Parathyroid adenoma (tissue), 2 donors: ENCODE results near the gene DNMT3A.

Source experiments
- H2AFZ ChIP-seq: fragments of 300-600 bp; sonication (generic); one replicate; pipeline ENCODE4 v1.7.0; 2017; ENCODE audit warnings: antibody characterized with exemption, mild to moderate bottlenecking
- H3K27ac ChIP-seq: fragments of 300-600 bp; sonication (generic); one replicate; pipeline ENCODE4 v1.7.0; 2017
- H3K27me3 ChIP-seq: fragments of 300-600 bp; sonication (generic); one replicate; pipeline ENCODE4 v1.7.0; 2017; ENCODE audit warnings: low read length; ENCODE audit not compliant: control insufficient read depth, insufficient read depth
- H3K36me3 ChIP-seq: fragments of 300-600 bp; sonication (generic); one replicate; pipeline ENCODE4 v1.7.0; 2017; ENCODE audit warnings: low read length; ENCODE audit not compliant: control insufficient read depth, insufficient read depth
- H3K4me1 ChIP-seq: fragments of 300-600 bp; sonication (generic); one replicate; pipeline ENCODE4 v1.7.0; 2017; ENCODE audit warnings: control low read depth
- H3K4me2 ChIP-seq: fragments of 300-600 bp; sonication (generic); one replicate; pipeline ENCODE4 v1.7.0; 2017; ENCODE audit warnings: low read length
- H3K4me3 ChIP-seq: fragments of 300-600 bp; sonication (generic); one replicate; pipeline ENCODE4 v1.7.0; 2017; ENCODE audit warnings: low read depth, low read length
- H3K79me2 ChIP-seq: fragments of 300-600 bp; sonication (generic); one replicate; pipeline ENCODE4 v1.7.0; 2017; ENCODE audit warnings: control low read depth
- H3K9ac ChIP-seq: fragments of 300-600 bp; sonication (generic); one replicate; pipeline ENCODE4 v1.7.0; 2017; ENCODE audit warnings: mild to moderate bottlenecking
- H3K9me3 ChIP-seq: fragments of 300-600 bp; sonication (generic); one replicate; pipeline ENCODE4 v1.7.0; 2017; ENCODE audit warnings: low read length; ENCODE audit not compliant: control insufficient read depth
- TF ChIP-seq, protein P1 (sequence below): fragments of 300-600 bp; sonication (generic); IDR thresholded peaks from one replicate; pipeline ENCODE4 v1.7.0; 2017; ENCODE audit warnings: antibody characterized with exemption, mild to moderate bottlenecking
- donor health status: primary hyperparathyroidism.

Gene DNMT3A

DNA sequence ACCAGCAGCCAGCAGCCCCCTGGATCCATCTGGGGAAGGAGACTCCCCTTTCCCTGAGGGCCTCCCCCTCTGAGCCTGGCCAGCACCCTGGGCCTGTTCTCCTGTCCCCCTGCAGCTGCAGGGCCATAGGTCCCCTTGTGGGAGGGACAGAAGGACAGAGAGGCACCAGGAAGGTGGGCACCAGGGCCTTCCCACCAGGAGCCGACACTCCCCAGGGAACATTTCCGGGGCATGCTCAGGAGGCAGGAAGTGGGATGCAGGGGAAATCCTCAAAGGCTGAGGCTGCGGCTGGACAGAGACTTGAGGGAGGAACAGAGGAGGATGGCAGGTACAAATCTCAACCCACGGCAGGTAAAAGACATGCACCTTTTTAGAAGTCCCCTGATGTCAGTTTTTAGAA is 14.4 kb upstream of the DNMT3A start:
- H2AFZ ChIP-seq = no peak overlapping the region
- TF ChIP-seq, protein P1, sequence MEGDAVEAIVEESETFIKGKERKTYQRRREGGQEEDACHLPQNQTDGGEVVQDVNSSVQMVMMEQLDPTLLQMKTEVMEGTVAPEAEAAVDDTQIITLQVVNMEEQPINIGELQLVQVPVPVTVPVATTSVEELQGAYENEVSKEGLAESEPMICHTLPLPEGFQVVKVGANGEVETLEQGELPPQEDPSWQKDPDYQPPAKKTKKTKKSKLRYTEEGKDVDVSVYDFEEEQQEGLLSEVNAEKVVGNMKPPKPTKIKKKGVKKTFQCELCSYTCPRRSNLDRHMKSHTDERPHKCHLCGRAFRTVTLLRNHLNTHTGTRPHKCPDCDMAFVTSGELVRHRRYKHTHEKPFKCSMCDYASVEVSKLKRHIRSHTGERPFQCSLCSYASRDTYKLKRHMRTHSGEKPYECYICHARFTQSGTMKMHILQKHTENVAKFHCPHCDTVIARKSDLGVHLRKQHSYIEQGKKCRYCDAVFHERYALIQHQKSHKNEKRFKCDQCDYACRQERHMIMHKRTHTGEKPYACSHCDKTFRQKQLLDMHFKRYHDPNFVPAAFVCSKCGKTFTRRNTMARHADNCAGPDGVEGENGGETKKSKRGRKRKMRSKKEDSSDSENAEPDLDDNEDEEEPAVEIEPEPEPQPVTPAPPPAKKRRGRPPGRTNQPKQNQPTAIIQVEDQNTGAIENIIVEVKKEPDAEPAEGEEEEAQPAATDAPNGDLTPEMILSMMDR = no peak

DNA sequence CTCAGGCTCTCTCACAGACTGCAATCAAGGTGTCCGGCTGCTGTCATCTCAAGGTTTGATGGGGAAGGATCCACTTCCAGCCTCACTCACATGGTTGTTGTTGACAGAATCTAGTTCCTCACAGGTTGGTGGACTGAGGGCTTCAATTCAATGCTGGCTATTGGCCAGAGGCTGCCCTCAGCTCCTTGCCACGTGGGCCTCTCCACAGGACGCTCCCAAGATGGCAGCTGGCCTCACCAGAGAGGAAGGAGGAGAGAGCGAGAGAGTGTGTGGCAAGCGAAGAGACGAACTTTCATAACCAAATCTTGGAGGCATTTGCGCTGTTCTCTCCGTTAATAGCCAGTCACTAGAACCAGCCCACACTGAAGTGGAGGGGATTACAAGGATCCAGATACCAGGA is 13.5 kb upstream of the DNMT3A start:
- no peaks in the 10 kb centered on the region for H3K9me3 ChIP-seq
- H3K79me2 ChIP-seq = no peaks in the 10 kb centered on the region
- no peak overlapping the region for H3K27ac ChIP-seq
- no peaks in the 10 kb centered on the region for H3K27me3 ChIP-seq
- H3K4me3 ChIP-seq = no peak overlapping the region
- H3K9ac ChIP-seq = no peak overlapping the region
- H3K36me3 ChIP-seq = no peaks in the 10 kb centered on the region
- H2AFZ ChIP-seq = no peak overlapping the region
- TF ChIP-seq, protein P1 = no peak
- no peak overlapping the region for H3K4me2 ChIP-seq
- H3K4me1 ChIP-seq = no peaks in the 10 kb centered on the region

More for the DNA sequence above, 14.4 kb upstream of the DNMT3A start:
- Histone ChIP-seq H3K4me2 (no peak overlapping the region), H3K9ac (no peak overlapping the region), H3K9me3 (no peaks in the 10 kb centered on the region), H3K79me2 (no peaks in the 10 kb centered on the region), H3K4me3 (no peak overlapping the region), H3K36me3 (no peaks in the 10 kb centered on the region), H3K27ac (no peak overlapping the region), H3K27me3 (no peaks in the 10 kb centered on the region), H3K4me1 (no peaks in the 10 kb centered on the region)

DNA sequence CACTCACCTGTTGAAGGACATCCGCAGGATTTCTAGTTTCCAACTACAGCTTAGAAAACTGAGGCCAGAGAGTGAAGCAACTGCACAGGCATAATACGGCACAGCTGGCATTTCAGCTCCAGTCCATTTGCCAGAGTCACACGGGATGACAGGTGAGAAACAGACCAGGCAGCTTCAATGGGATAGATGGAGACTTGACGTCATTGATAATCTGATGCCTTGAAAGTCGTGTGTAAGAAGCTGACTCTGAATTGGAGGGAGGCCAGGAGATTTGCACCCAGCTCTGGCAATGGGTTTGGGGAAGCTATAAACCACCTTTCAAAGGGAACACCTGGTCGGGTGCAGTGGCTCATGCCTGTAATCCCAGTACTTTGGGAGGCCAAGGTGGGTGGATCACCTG is 12.4 kb upstream of the DNMT3A start:
- TF ChIP-seq, protein P1 = no peak
- no peaks in the 10 kb centered on the region for H3K9me3 ChIP-seq
- H3K79me2 ChIP-seq = no peaks in the 10 kb centered on the region
- no peak overlapping the region for H3K27ac ChIP-seq
- H2AFZ ChIP-seq = no peak overlapping the region
- H3K4me2 ChIP-seq = no peak overlapping the region
- no peaks in the 10 kb centered on the region for H3K4me1 ChIP-seq
- H3K27me3 ChIP-seq = no peaks in the 10 kb centered on the region
- no peaks in the 10 kb centered on the region for H3K36me3 ChIP-seq
- no peak overlapping the region for H3K4me3 ChIP-seq
- no peak overlapping the region for H3K9ac ChIP-seq

DNA sequence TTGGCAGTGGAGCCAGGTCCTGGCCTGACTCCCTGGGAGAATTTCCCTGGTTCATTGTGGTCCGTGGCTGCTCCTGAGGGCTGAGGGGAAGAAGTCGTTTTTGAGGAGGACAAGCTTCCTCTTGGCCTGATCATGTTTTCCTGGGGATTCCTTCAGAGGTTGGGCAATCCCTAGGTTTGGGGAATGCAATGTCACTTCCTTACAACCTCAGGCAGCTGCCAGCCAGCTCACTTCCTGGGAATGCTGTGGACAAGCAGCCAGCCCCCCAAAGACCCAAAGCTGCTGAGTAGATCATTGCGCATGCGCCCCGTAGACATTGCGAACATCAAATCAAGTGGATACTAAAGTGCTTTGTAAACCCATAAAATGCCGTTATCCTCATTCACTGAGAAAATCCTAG is 7.7 kb upstream of the DNMT3A start:
- no peaks in the 10 kb centered on the region for H3K79me2 ChIP-seq
- no peaks in the 10 kb centered on the region for H3K36me3 ChIP-seq
- H2AFZ ChIP-seq = no peak overlapping the region
- no peaks in the 10 kb centered on the region for H3K27me3 ChIP-seq
- no peak overlapping the region for H3K27ac ChIP-seq
- no peak overlapping the region for H3K9ac ChIP-seq
- no peaks in the 10 kb centered on the region for H3K9me3 ChIP-seq
- H3K4me2 ChIP-seq = no peak overlapping the region
- TF ChIP-seq, protein P1 = no peak
- no peaks in the 10 kb centered on the region for H3K4me1 ChIP-seq
- H3K4me3 ChIP-seq = no peak overlapping the region

DNA sequence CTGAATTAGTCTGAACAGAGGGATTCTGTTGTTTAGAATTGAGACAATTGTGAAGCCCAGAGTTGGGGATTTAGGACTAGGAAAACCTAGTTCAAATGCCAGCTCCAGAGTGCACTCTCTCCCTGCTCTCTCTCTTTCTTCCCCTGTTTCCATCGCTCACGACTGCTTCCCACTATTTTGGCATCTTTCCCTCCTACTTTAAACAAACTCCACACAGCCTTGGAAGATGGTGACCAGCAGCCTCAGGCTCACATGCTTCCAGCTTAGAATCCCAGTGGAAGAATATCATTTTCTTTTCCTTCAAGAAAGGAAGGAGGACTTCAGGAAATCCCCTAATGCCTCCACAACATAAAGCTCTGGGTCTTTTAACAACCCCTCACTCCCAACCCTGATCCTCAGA is 6.1 kb upstream of the DNMT3A start:
- no peak overlapping the region for H3K4me2 ChIP-seq
- no peaks in the 10 kb centered on the region for H3K4me1 ChIP-seq
- TF ChIP-seq, protein P1 = no peak
- no peak overlapping the region for H3K9ac ChIP-seq
- H3K36me3 ChIP-seq = no peaks in the 10 kb centered on the region
- no peak overlapping the region for H3K27ac ChIP-seq
- H2AFZ ChIP-seq = no peak overlapping the region
- H3K4me3 ChIP-seq = no peak overlapping the region
- no peaks in the 10 kb centered on the region for H3K79me2 ChIP-seq
- no peaks in the 10 kb centered on the region for H3K9me3 ChIP-seq
- no peaks in the 10 kb centered on the region for H3K27me3 ChIP-seq
